Psoas muscle (tissue), 8 donors: ENCODE data around the gene GCM1. TPM values are rescaled to one million over a fixed set of nuclear protein-coding genes. Genes with fewer than 3 reads are reported as not detected.

Experiments used
- ATAC-seq, 4 donors: fragments of 200-7000 bp; cut with Tn5 transposase; one replicate each; pipeline ENCODE4 v1.9.1; 2020; ENCODE audit warnings: moderate library complexity in 3 of 4, mild to moderate bottlenecking in 2 of 4
- DNase-seq, 2 donors: peaks; one replicate each; pipeline ENCODE4 v3.0.0-alpha.2; 2020
- H3K27ac ChIP-seq: fragments of 200-600 bp; one replicate; pipeline ENCODE4 v1.8.0; 2022
- H3K27me3 ChIP-seq, 3 donors: fragments of 200-600 bp in 1 of 3; one replicate each; pipeline versions ENCODE4 v1.6.1 to v1.8.0; 2013 to 2022; ENCODE audit warnings: low read length in 2 of 3, mild to moderate bottlenecking in 2 of 3, moderate library complexity in 1 of 3; ENCODE audit not compliant: insufficient read depth in 3 of 3
- H3K36me3 ChIP-seq, 2 donors: fragments of 200-600 bp in 1 of 2; one replicate each; pipeline versions ENCODE4 v1.6.1 to v1.8.0; 2013 to 2022; ENCODE audit warnings: low read depth in 1 of 2, mild to moderate bottlenecking in 1 of 2, moderate library complexity in 1 of 2; ENCODE audit not compliant: insufficient read depth in 1 of 2
- H3K4me1 ChIP-seq: fragments of 200-600 bp; one replicate; pipeline ENCODE4 v1.8.0; 2022
- H3K4me3 ChIP-seq: fragments of 200-600 bp; one replicate; pipeline ENCODE4 v1.8.0; 2022; ENCODE audit warnings: mild to moderate bottlenecking
- H3K9me3 ChIP-seq: fragments of 200-600 bp; one replicate; pipeline ENCODE4 v1.8.0; 2022
- WGBS, 3 donors: extraction: QIAGEN DNeasy Blood & Tissue Kit; methylation state at CpG; one replicate each; pipeline versions ENCODE4 v1.1.6 to v1.1.7; 2013; 5-methylcytosine and 5-hydroxymethylcytosine counted together
- intact Hi-C, 2 donors: fragments of 100-400 bp; cut with DNase I; formaldehyde crosslinking; loops; one replicate each; pipeline versions ENCODE4 v1.11.0 to v1.14.2; 2022
- polyA plus RNA-seq, 3 donors: library from polyadenylated mRNA; stranded (reverse); fragments of 200-250 nt; gene quantifications; one replicate each; pipeline ENCODE4 v1.2.3, GENCODE V29; 2013
- total RNA-seq, 4 donors: library from RNA; stranded (reverse); fragmentation: NEBNext Ultra II Directional in 2 of 4; extraction: Animal tissue kit (Norgen Biotek cat#: 25700) in 2 of 4; gene quantifications; one replicate each; pipeline versions ENCODE4 v1.2.1 to v1.2.4, GENCODE V29; 2021 to 2023
- TF ChIP-seq, protein P1 (sequence below): fragments of 200-600 bp; IDR thresholded peaks from one replicate; pipeline ENCODE4 v1.8.0; 2022; ENCODE audit warnings: antibody characterized with exemption
- donor health status: healthy with polysubstance abuse.
- donor health status: DM: no; HTN: no; CAD: no; lungs with moderate emphysema.
- donor health status: Bipolar disorder and iron deficiency.
- donor health status: healthy.
- donor health status: DM: yes; HTN: yes; CAD: no.
- donor health status: DM: no; HTN: no; CAD: no.
- donor health status: DM: no; HTN: no; CAD: no.
- donor health status: DM: yes; HTN: yes; CAD: no.

Gene GCM1
- total and polyA plus RNA-seq, 7 donors, result not detected

DNA sequence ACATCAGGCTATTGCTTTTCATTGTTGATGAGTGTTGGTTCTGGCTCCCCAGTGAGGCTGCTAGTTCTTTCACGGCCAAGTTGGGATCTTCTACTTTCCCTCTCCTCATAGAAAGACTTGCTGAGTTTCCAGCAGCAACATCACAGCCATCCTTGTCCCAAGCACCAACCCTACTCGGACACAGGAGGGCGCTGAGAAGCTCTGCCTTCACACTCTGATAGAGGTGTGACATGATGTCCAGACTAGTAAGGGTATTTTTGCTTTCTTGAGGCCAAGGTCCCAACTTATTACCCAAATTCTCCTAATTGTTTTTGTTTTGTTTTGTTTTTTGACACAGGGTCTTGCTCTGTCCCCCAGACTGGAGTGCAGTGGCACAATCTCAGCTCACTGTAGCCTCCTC lies 3.0 kb upstream of the GCM1 start:
- 37 to 46% (median 39%) methylated on average over 3 of the region's 3 CpGs for WGBS, 3 donors

GRCh38 chr6:53144802-53145201 lies 3.8 kb downstream of the GCM1 start:
- 81 to 91% (median 83%) methylated on average over 2 of the region's 2 CpGs for WGBS, 3 donors

More for the DNA sequence above, 3.0 kb upstream of the GCM1 start:
- intact Hi-C loops, result no loop called here
- H3K27me3 ChIP-seq, result peaks cover 0 to 5% (median 3%) of the 10 kb centered on the region in 3 donors
- DNase-seq (no peak), ATAC-seq (no peak)
- H3K4me3 ChIP-seq, result no peak overlapping the region
- no peaks in the 10 kb centered on the region for H3K4me1 ChIP-seq
- no peaks in the 10 kb centered on the region for H3K9me3 ChIP-seq
- H3K27ac ChIP-seq, result no peak overlapping the region
- TF ChIP-seq, protein P1, sequence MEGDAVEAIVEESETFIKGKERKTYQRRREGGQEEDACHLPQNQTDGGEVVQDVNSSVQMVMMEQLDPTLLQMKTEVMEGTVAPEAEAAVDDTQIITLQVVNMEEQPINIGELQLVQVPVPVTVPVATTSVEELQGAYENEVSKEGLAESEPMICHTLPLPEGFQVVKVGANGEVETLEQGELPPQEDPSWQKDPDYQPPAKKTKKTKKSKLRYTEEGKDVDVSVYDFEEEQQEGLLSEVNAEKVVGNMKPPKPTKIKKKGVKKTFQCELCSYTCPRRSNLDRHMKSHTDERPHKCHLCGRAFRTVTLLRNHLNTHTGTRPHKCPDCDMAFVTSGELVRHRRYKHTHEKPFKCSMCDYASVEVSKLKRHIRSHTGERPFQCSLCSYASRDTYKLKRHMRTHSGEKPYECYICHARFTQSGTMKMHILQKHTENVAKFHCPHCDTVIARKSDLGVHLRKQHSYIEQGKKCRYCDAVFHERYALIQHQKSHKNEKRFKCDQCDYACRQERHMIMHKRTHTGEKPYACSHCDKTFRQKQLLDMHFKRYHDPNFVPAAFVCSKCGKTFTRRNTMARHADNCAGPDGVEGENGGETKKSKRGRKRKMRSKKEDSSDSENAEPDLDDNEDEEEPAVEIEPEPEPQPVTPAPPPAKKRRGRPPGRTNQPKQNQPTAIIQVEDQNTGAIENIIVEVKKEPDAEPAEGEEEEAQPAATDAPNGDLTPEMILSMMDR, result no peak
- H3K36me3 ChIP-seq, result no peaks in the 10 kb centered on the region

DNA sequence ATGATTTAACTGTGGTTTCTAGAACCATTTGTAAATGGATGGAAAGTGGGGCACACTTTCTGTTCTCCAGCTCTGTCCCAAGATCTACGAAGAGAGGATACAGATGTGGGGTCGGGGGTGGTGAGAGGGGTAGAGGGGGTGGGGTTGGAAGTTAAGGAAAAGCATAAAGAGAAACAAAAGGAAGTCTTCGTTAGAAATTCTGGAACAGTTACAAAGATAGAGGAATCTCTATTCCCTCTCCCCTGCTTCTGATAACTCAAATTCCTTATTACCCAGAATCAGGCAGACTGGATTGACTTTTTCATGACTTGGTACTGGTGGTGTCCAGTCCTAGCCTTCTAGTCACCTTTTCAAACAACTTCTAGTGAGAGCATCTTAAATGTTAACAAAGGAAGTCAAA lies 4.9 kb downstream of the GCM1 start:
- intact Hi-C loops, result no loop called here
- 61 to 64% (median 64%) methylated on average over 3 of the region's 3 CpGs for WGBS, 3 donors
- Histone ChIP-seq H3K36me3 (no peaks in the 10 kb centered on the region), H3K27me3 (peaks cover 0 to 1% (median 0%) of the 10 kb centered on the region in 3 donors), H3K27ac (no peak overlapping the region), H3K4me1 (no peaks in the 10 kb centered on the region), H3K9me3 (no peaks in the 10 kb centered on the region), H3K4me3 (no peak overlapping the region)
- ATAC-seq (no peak), DNase-seq (no peak)
- TF ChIP-seq, protein P1, result no peak

More at GRCh38 chr6:53144802-53145201, 3.8 kb downstream of the GCM1 start:
- Histone ChIP-seq H3K27ac (no peak overlapping the region), H3K36me3 (no peaks in the 10 kb centered on the region), H3K4me3 (no peak overlapping the region), H3K4me1 (no peaks in the 10 kb centered on the region), H3K27me3 (peaks cover 0 to 2% (median 0%) of the 10 kb centered on the region in 3 donors), H3K9me3 (no peaks in the 10 kb centered on the region)
- ATAC-seq (no peak), DNase-seq (no peak)
- intact Hi-C loops, result no loop called here
- TF ChIP-seq, protein P1, result no peak

- no peak overlapping the region for H3K4me3 ChIP-seq
- DNase-seq, result no peak
- no peaks in the 10 kb centered on the region for H3K27me3 ChIP-seq
- no peaks in the 10 kb centered on the region for H3K36me3 ChIP-seq
- no peaks in the 10 kb centered on the region for H3K4me1 ChIP-seq
- H3K27ac ChIP-seq, result no peak overlapping the region
- H3K9me3 ChIP-seq, result no peaks in the 10 kb centered on the region
- WGBS, 3 donors, result 68 to 76% (median 68%) methylated on average over 3 of the region's 3 CpGs
- intact Hi-C loops, result no loop called here
- TF ChIP-seq, protein P1, result no peak
- ATAC-seq, result no peak
These were observed 5.8 kb downstream of the GCM1 start for GRCh38 chr6:53142810-53143209.

- 73 to 74% (median 74%) methylated on average over 4 of the region's 4 CpGs for WGBS, 3 donors
- TF ChIP-seq, protein P1, result no peak
- Histone ChIP-seq H3K27me3 (no peaks in the 10 kb centered on the region), H3K4me3 (no peak overlapping the region), H3K36me3 (no peaks in the 10 kb centered on the region), H3K4me1 (no peaks in the 10 kb centered on the region), H3K27ac (no peak overlapping the region), H3K9me3 (no peaks in the 10 kb centered on the region)
- no peak for DNase-seq
- intact Hi-C loops, result no loop called here
- no peak for ATAC-seq
These were observed 8.7 kb downstream of the GCM1 start for GRCh38 chr6:53139841-53140413.
